ENCODE results near the gene TMEM259. TPM values are rescaled to one million over a fixed set of nuclear protein-coding genes. Genes with fewer than 3 reads are reported as not detected.

TMEM259 gene
- total and polyA plus RNA-seq, 2 donors (not counting 3 experiments of a cell fraction or from before 2014, with no cell fraction given): 142 to 297 TPM

- ChIA-PET POLR2A (no interaction called here), CTCF (no interaction called here)
- Histone ChIP-seq H3K4me1 (ENCODE audit: control insufficient read depth, extremely low read depth, insufficient read depth, low read length) (no peaks in the 10 kb centered on the region), H3K9me3 (replicated peaks; ENCODE audit: control insufficient read depth, insufficient read depth, low read length) (no peaks in the 10 kb centered on the region), H3K9ac (replicated peaks; ENCODE audit: extremely low read depth, insufficient read depth, low read length) (no peak overlapping the region), H3K27ac (ENCODE audit: insufficient read depth, low read depth, low read length) (no peak overlapping the region), H3K9me1 (replicated peaks; ENCODE audit: control insufficient read depth, extremely low read depth, insufficient read depth, low read length) (no peaks in the 10 kb centered on the region), H2AFZ (ENCODE audit: low read depth, low read length) (no peak overlapping the region), H3K27me3 (ENCODE audit: control insufficient read depth in 2 of 2, insufficient read depth in 2 of 2, low read length in 2 of 2) (peaks cover 11 to 19% of the 10 kb centered on the region in 2 experiments), H4K20me1 (replicated peaks; ENCODE audit: control insufficient read depth, extremely low read depth, insufficient read depth, low read length) (no peaks in the 10 kb centered on the region), H3K4me3 (replicated peaks in 1 of 3; ENCODE audit: insufficient read depth in 1 of 3, low read depth in 1 of 3, low read length in 3 of 3) (no peak overlapping the region), H3K79me2 (ENCODE audit: control insufficient read depth, insufficient read depth, low read length) (no peaks in the 10 kb centered on the region), H3K36me3 (ENCODE audit: control insufficient read depth in 2 of 2, extremely low read depth in 1 of 2, insufficient read depth in 2 of 2, low read length in 2 of 2) (peaks cover 0 to 5% of the 10 kb centered on the region in 2 experiments), H3K4me2 (ENCODE audit: insufficient read depth, low read length) (no peak overlapping the region)
- no TSS peak for BruUV-seq (replicated peaks)
- no peak for FAIRE-seq
- no peak for DNase-seq (ENCODE audit: low read depth, low spot score)
- dilution Hi-C loops (cut with MboI; ENCODE audit: extremely low pct_ligation_motif_present, low sequenced_read_pairs): no loop called here
- intact Hi-C loops (cut with micrococcal nuclease): no loop called here
- no peak for TF ChIP-seq EZH2 (IDR thresholded peaks at IDR 0.05; ENCODE audit: borderline replicate concordance, low read depth, low read length, severe bottlenecking)
- TF ChIP-seq POLR2AphosphoS5 (IDR thresholded peaks at IDR 0.05; ENCODE audit: insufficient read depth, low read depth, low read length): no peak
- TF ChIP-seq MYC (IDR thresholded peaks at IDR 0.05; ENCODE audit: low read depth, low read length): no peak
- TF ChIP-seq POLR2A (IDR thresholded peaks at IDR 0.05; ENCODE audit: low read depth, low read length): no peak
- TF ChIP-seq JUN (IDR thresholded peaks at IDR 0.05; ENCODE audit: borderline replicate concordance, insufficient read depth, insufficient read length, low read depth): no peak
- no peak for TF ChIP-seq CTCF (IDR thresholded peaks at IDR 0.05; ENCODE audit: extremely low read depth in 1 of 2, insufficient read depth in 1 of 2, low read depth in 1 of 2, low read length in 2 of 2)
- no peak for TF ChIP-seq GATA2 (IDR thresholded peaks at IDR 0.05; ENCODE audit: insufficient read depth, insufficient read length, low read depth, low read length)
Measured at GRCh38 chr19:993831-994393, 27.0 kb downstream of the TMEM259 start.
